H9 (cell line): Measurements from ENCODE around the gene CSRNP3. TPM values are rescaled to one million over a fixed set of nuclear protein-coding genes. Genes with fewer than 3 reads are reported as not detected.

ENCODE experiments used
- DNase-seq: peaks from one replicate; pipeline ENCODE4 v3.0.0-alpha.2; 2017
- H2AFZ ChIP-seq: one replicate; pipeline ENCODE4 v1.6.1; 2013; ENCODE audit warnings: mild to moderate bottlenecking, low read length, control low read depth, moderate library complexity
- H2AK5ac ChIP-seq: 2 replicates; pipeline ENCODE4 v1.6.1; 2013; ENCODE audit warnings: low read length, control low read depth, mixed read lengths; ENCODE audit not compliant: insufficient read length
- H2BK120ac ChIP-seq: one replicate; pipeline ENCODE4 v1.6.1; 2013; ENCODE audit warnings: low read depth, mild to moderate bottlenecking, low read length, control low read depth, inconsistent platforms; ENCODE audit not compliant: poor library complexity, severe bottlenecking
- H2BK12ac ChIP-seq: 2 replicates; pipeline ENCODE4 v1.6.1; 2013; ENCODE audit warnings: low read length, control low read depth, mixed read lengths, low read depth; ENCODE audit not compliant: insufficient read length
- H2BK15ac ChIP-seq: 2 replicates; pipeline ENCODE4 v1.6.1; 2013; ENCODE audit warnings: low read depth, low read length, control low read depth
- H2BK20ac ChIP-seq: one replicate; pipeline ENCODE4 v1.6.1; 2013; ENCODE audit warnings: low read depth, mild to moderate bottlenecking, low read length, control low read depth, inconsistent platforms; ENCODE audit not compliant: poor library complexity, severe bottlenecking
- H2BK5ac ChIP-seq: 2 replicates; pipeline ENCODE4 v1.6.1; 2013; ENCODE audit warnings: low read length, control low read depth, mixed read lengths; ENCODE audit not compliant: insufficient read length
- H3K14ac ChIP-seq: 2 replicates; pipeline ENCODE4 v1.6.1; 2013; ENCODE audit warnings: low read length, control low read depth; ENCODE audit not compliant: insufficient read depth
- H3K18ac ChIP-seq: 2 replicates; pipeline ENCODE4 v1.6.1; 2013; ENCODE audit warnings: low read depth, mild to moderate bottlenecking, mixed read lengths, low read length, control low read depth; ENCODE audit not compliant: insufficient read length
- H3K23ac ChIP-seq: 2 replicates; pipeline ENCODE4 v1.6.1; 2013; ENCODE audit warnings: low read length, control low read depth, mixed read lengths, low read depth; ENCODE audit not compliant: insufficient read length
- H3K23me2 ChIP-seq: 2 replicates; pipeline ENCODE4 v1.6.1; 2013; ENCODE audit warnings: low read depth, mild to moderate bottlenecking, mixed read lengths, low read length, control low read depth; ENCODE audit not compliant: insufficient read length, poor library complexity, severe bottlenecking
- H3K27ac ChIP-seq: 2 replicates; pipeline ENCODE4 v1.5.1; 2013; ENCODE audit warnings: low read length, control low read depth, mixed read lengths, low read depth; ENCODE audit not compliant: insufficient read length
- H3K27me3 ChIP-seq: 2 replicates; pipeline ENCODE4 v1.6.1; 2013; ENCODE audit warnings: low read length, control low read depth, inconsistent platforms; ENCODE audit not compliant: insufficient read depth
- H3K4ac ChIP-seq: 2 replicates; pipeline ENCODE4 v1.6.1; 2013; ENCODE audit warnings: low read depth, mild to moderate bottlenecking, control low read depth, inconsistent platforms, low read length, moderate library complexity
- H3K4me1 ChIP-seq: 2 replicates; pipeline ENCODE4 v1.6.1; 2013; ENCODE audit warnings: low read length, control low read depth, inconsistent platforms; ENCODE audit not compliant: insufficient read depth
- H3K4me2 ChIP-seq: 2 replicates; pipeline ENCODE4 v1.6.1; 2013; ENCODE audit warnings: low read length, control low read depth, mixed read lengths; ENCODE audit not compliant: insufficient read length, insufficient read depth
- H3K56ac ChIP-seq: 2 replicates; pipeline ENCODE4 v1.6.1; 2013; ENCODE audit warnings: low read depth, mild to moderate bottlenecking, mixed read lengths, low read length, control low read depth; ENCODE audit not compliant: insufficient read length
- H3K79me1 ChIP-seq: 2 replicates; pipeline ENCODE4 v1.6.1; 2013; ENCODE audit warnings: low read depth, mild to moderate bottlenecking, moderate library complexity, low read length, control low read depth, inconsistent platforms; ENCODE audit not compliant: insufficient read depth, poor library complexity, severe bottlenecking
- H3K79me2 ChIP-seq: 2 replicates; pipeline ENCODE4 v1.6.1; 2013; ENCODE audit warnings: low read length, control low read depth, inconsistent platforms; ENCODE audit not compliant: insufficient read depth
- H3K9ac ChIP-seq: 2 replicates; pipeline ENCODE4 v1.6.1; 2013; ENCODE audit warnings: low read length, control low read depth, mixed read lengths; ENCODE audit not compliant: insufficient read length; ENCODE audit errors: extremely low read depth
- H3K9me3 ChIP-seq: one replicate; pipeline ENCODE4 v1.6.1; 2013; ENCODE audit warnings: low read depth, low read length, inconsistent platforms; ENCODE audit not compliant: control insufficient read depth
- H3T11ph ChIP-seq: one replicate; pipeline ENCODE4 v1.6.1; 2013; ENCODE audit warnings: mild to moderate bottlenecking, low read length, control low read depth, inconsistent platforms
- H4K20me1 ChIP-seq: one replicate; pipeline ENCODE4 v1.6.1; 2013; ENCODE audit not compliant: control insufficient read depth, insufficient read length, insufficient read depth
- H4K5ac ChIP-seq: 2 replicates; pipeline ENCODE4 v1.6.1; 2013; ENCODE audit warnings: low read depth, mild to moderate bottlenecking, mixed read lengths, low read length, control low read depth; ENCODE audit not compliant: insufficient read length
- H4K8ac ChIP-seq: replicated peaks from 2 replicates; pipeline ENCODE4 v1.6.1; 2013; ENCODE audit warnings: low read length, control low read depth, mixed read lengths, low read depth; ENCODE audit not compliant: insufficient read length
- H4K91ac ChIP-seq: 2 replicates; pipeline ENCODE4 v1.6.1; 2013; ENCODE audit warnings: low read depth, mild to moderate bottlenecking, moderate library complexity, mixed read lengths, low read length, control low read depth; ENCODE audit not compliant: insufficient read length
- H3K27ac Mint-ChIP-seq, 3 experiments: 2 replicates in 2 of 3; 3 replicates in 1 of 3; pipeline ENCODE4 v1.8.0; 2020 to 2021; ENCODE audit warnings: mixed read lengths in 3 of 3, mild to moderate bottlenecking in 1 of 3, moderate library complexity in 1 of 3
- H3K27me3 Mint-ChIP-seq: 2 replicates; pipeline ENCODE4 v1.8.0; 2021; ENCODE audit warnings: low read depth, mild to moderate bottlenecking, moderate library complexity, mixed read lengths
- H3K36me3 Mint-ChIP-seq, 3 experiments: 2 replicates in 2 of 3; 3 replicates in 1 of 3; pipeline ENCODE4 v1.8.0; 2020 to 2021; ENCODE audit warnings: low read depth in 3 of 3, mixed read lengths in 3 of 3; ENCODE audit not compliant: insufficient read depth in 1 of 3
- H3K4me1 Mint-ChIP-seq, 2 experiments: 2 replicates each; pipeline ENCODE4 v1.8.0; 2020; ENCODE audit warnings: mixed read lengths in 2 of 2
- H3K4me3 Mint-ChIP-seq, 2 experiments: 2 replicates in 1 of 2; 3 replicates in 1 of 2; pipeline ENCODE4 v1.8.0; 2020 to 2021; ENCODE audit warnings: mild to moderate bottlenecking in 2 of 2, mixed read lengths in 2 of 2, moderate library complexity in 1 of 2
- H3K9me3 Mint-ChIP-seq, 2 experiments: 2 replicates in 1 of 2; 3 replicates in 1 of 2; pipeline ENCODE4 v1.8.0; 2020; ENCODE audit warnings: mild to moderate bottlenecking in 2 of 2, mixed read lengths in 2 of 2, moderate library complexity in 1 of 2
- total RNA-seq: library from RNA; stranded (reverse); gene quantifications from 2 replicates; pipeline ENCODE4 v1.2.1, GENCODE V29; 2021
- TF ChIP-seq, protein P1 (sequence below): fragments of 200-600 bp; sonication (generic); conservative IDR thresholded peaks from 3 replicates; pipeline ENCODE4 v1.8.0; 2021; ENCODE audit warnings: antibody characterized with exemption, mild to moderate bottlenecking

The CSRNP3 gene
- total RNA-seq, 1 experiment from 2014 or later = 3.6 TPM

DNA sequence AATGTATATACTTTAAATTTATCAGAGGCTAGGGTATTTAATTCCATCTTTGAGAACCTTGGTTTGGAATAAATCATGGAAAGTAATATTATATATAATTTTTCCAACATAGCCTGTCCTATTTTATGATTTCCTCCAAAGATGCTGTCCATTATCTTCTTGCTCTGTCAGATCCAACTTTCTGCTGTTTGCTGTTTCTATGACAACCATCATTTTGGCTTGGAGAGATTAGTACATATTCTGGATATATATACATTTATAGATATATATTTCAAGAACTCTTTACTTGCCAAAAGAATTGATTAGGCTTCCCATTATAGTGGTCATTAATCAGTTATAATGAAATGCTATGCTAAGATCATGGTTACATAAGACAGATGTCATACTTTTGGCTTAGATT is 31.3 kb downstream of the CSRNP3 start:
- Histone ChIP-seq H3K23ac (no peak overlapping the region), H2BK20ac (no peak overlapping the region), H3K56ac (no peak overlapping the region), H3K14ac (no peak overlapping the region), H3T11ph (no peak overlapping the region), H2BK15ac (no peak overlapping the region), H3K4me1 (no peaks in the 10 kb centered on the region), H4K5ac (no peak overlapping the region), H3K79me1 (no peaks in the 10 kb centered on the region), H2BK12ac (no peak overlapping the region), H4K91ac (no peak overlapping the region), H3K23me2 (no peaks in the 10 kb centered on the region), H3K79me2 (no peaks in the 10 kb centered on the region), H3K27me3 (no peaks in the 10 kb centered on the region), H2BK5ac (no peak overlapping the region), H4K8ac (no peak overlapping the region), H2BK120ac (no peak overlapping the region), H3K27ac (no peak overlapping the region), H3K4ac (no peak overlapping the region), H4K20me1 (no peaks in the 10 kb centered on the region), H3K9me3 (no peaks in the 10 kb centered on the region), H3K9ac (no peak overlapping the region), H2AFZ (no peak overlapping the region), H3K18ac (no peak overlapping the region), H2AK5ac (no peak overlapping the region), H3K4me2 (no peak overlapping the region)
- TF ChIP-seq, protein P1, sequence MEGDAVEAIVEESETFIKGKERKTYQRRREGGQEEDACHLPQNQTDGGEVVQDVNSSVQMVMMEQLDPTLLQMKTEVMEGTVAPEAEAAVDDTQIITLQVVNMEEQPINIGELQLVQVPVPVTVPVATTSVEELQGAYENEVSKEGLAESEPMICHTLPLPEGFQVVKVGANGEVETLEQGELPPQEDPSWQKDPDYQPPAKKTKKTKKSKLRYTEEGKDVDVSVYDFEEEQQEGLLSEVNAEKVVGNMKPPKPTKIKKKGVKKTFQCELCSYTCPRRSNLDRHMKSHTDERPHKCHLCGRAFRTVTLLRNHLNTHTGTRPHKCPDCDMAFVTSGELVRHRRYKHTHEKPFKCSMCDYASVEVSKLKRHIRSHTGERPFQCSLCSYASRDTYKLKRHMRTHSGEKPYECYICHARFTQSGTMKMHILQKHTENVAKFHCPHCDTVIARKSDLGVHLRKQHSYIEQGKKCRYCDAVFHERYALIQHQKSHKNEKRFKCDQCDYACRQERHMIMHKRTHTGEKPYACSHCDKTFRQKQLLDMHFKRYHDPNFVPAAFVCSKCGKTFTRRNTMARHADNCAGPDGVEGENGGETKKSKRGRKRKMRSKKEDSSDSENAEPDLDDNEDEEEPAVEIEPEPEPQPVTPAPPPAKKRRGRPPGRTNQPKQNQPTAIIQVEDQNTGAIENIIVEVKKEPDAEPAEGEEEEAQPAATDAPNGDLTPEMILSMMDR = no peak
- DNase-seq = no peak
- H3K4me3 Mint-ChIP-seq = no peak overlapping the region
- no peaks in the 10 kb centered on the region for H3K4me1 Mint-ChIP-seq
- no peaks in the 10 kb centered on the region for H3K27me3 Mint-ChIP-seq
- H3K36me3 Mint-ChIP-seq = no peaks in the 10 kb centered on the region; a peak in 1 of 7 replicates
- no peaks in the 10 kb centered on the region for H3K9me3 Mint-ChIP-seq
- H3K27ac Mint-ChIP-seq = no peak overlapping the region
